ENCODE data around the gene PTPRE. TPM values are rescaled to one million over a fixed set of nuclear protein-coding genes. Genes with fewer than 3 reads are reported as not detected.

The PTPRE gene
- total RNA-seq, 1 donor: 0.09 TPM

DNA sequence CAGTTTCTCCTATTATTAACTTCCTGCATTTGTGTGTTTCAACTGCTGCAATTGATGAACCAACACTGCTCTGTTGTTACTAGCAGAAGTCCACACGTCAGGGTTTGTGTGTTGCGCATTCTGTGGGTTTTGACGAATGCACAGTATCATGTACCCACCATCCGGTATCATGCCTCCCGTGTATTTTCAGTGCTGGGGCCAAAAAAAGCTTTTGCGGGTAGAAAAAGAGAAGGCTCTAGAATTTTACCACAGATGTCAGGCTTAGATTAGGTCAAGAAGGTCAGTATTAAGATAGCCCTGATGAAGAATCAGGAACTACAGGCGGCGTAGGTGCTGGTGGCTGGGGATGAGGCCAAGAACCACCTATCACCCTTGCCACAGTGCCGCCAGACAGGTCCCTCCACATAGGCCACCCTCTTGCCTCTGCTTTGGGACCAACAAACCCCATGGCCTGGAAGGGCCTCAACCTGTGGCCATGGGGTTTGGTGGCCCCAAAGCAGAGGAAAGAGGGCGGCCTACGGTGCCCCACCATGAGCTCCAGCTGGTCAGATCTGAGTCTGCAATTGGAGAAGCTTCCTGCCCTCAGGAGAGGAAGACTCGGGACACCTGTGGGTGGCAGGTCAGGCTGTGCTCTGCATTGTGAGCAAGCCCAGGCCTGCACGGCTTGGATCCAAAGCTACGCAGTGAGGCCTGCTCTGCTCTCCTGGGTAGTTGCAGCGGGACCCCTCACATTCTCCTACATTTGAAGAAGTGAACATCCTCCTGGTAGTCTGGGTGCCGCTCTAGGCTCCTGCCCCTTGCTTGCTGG, 147.5 kb downstream of the PTPRE start:
- H3K4me3 ChIP-seq (ENCODE audit: low read depth, low read length): no peak overlapping the region

GRCh38 chr10:128055061-128055868, 148.4 kb downstream of the PTPRE start:
- TF ChIP-seq, protein P1, sequence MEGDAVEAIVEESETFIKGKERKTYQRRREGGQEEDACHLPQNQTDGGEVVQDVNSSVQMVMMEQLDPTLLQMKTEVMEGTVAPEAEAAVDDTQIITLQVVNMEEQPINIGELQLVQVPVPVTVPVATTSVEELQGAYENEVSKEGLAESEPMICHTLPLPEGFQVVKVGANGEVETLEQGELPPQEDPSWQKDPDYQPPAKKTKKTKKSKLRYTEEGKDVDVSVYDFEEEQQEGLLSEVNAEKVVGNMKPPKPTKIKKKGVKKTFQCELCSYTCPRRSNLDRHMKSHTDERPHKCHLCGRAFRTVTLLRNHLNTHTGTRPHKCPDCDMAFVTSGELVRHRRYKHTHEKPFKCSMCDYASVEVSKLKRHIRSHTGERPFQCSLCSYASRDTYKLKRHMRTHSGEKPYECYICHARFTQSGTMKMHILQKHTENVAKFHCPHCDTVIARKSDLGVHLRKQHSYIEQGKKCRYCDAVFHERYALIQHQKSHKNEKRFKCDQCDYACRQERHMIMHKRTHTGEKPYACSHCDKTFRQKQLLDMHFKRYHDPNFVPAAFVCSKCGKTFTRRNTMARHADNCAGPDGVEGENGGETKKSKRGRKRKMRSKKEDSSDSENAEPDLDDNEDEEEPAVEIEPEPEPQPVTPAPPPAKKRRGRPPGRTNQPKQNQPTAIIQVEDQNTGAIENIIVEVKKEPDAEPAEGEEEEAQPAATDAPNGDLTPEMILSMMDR (IDR thresholded peaks at IDR 0.05; ENCODE audit: insufficient read depth, low read length): no peak
- DNase-seq (ENCODE audit: low read depth): no peak

More for the DNA sequence above, 147.5 kb downstream of the PTPRE start:
- TF ChIP-seq, protein P1 (IDR thresholded peaks at IDR 0.05; ENCODE audit: insufficient read depth, low read length): no peak
- DNase-seq (ENCODE audit: low read depth): no peak

GRCh38 chr10:128056303-128057050, 149.6 kb downstream of the PTPRE start:
- TF ChIP-seq, protein P1 (IDR thresholded peaks at IDR 0.05; ENCODE audit: insufficient read depth, low read length): no peak
- H3K4me3 ChIP-seq (ENCODE audit: low read depth, low read length): no peak overlapping the region

More at GRCh38 chr10:128055061-128055868, 148.4 kb downstream of the PTPRE start:
- H3K4me3 ChIP-seq (ENCODE audit: low read depth, low read length): no peak overlapping the region

DNA sequence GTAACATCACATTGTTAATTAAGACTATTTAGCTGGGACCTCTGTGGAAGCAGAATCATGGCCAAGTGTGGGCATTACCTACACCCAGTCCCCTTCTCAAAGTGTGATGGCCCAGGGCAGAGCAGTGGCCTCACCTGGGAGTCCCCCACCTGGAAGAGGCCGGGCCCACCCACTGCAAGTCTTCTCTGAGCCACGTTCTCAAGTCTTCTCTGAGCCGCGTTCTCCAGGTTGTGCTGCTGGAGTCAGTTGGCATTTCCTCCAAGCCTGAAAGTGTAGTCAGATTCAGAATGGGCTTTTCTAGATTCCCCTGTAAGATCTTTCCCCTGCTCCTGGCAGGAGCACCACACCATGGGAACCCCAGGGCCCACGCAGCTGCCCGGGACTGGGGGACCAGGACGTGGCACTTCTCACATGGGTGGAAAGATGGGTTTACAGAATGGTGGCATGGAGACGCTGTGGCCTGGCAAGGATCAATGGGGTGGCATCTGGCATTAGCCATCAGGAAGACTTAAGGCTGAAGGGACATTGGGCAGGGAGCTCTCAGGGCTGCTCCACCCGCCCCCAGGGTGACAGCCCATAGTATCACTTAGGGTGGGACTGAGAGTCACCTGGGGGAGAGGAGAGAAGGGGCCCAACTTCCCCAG, 151.3 kb downstream of the PTPRE start:
- TF ChIP-seq, protein P1 (IDR thresholded peaks at IDR 0.05; ENCODE audit: insufficient read depth, low read length): no peak
- H3K4me3 ChIP-seq (ENCODE audit: low read depth, low read length): no peak overlapping the region
- DNase-seq (ENCODE audit: low read depth): no peak

More at GRCh38 chr10:128056303-128057050, 149.6 kb downstream of the PTPRE start:
- DNase-seq (ENCODE audit: low read depth): no peak

GRCh38 chr10:128058750-128059134, 151.8 kb downstream of the PTPRE start:
- no peak for DNase-seq (ENCODE audit: low read depth)
- TF ChIP-seq, protein P1 (IDR thresholded peaks at IDR 0.05; ENCODE audit: insufficient read depth, low read length): no peak

More at GRCh38 chr10:128058750-128059134, 151.8 kb downstream of the PTPRE start:
- no peak overlapping the region for H3K4me3 ChIP-seq (ENCODE audit: low read depth, low read length)

Measured in fibroblast of the aortic adventitia (primary cell).